Measurements from ENCODE around the gene CATSPERE.
"Not testable (repeated sequence)": the region's sequence is repeated elsewhere in the genome, so short reads cannot be mapped to it uniquely, and the experiment has no call there.

CATSPERE gene

DNA sequence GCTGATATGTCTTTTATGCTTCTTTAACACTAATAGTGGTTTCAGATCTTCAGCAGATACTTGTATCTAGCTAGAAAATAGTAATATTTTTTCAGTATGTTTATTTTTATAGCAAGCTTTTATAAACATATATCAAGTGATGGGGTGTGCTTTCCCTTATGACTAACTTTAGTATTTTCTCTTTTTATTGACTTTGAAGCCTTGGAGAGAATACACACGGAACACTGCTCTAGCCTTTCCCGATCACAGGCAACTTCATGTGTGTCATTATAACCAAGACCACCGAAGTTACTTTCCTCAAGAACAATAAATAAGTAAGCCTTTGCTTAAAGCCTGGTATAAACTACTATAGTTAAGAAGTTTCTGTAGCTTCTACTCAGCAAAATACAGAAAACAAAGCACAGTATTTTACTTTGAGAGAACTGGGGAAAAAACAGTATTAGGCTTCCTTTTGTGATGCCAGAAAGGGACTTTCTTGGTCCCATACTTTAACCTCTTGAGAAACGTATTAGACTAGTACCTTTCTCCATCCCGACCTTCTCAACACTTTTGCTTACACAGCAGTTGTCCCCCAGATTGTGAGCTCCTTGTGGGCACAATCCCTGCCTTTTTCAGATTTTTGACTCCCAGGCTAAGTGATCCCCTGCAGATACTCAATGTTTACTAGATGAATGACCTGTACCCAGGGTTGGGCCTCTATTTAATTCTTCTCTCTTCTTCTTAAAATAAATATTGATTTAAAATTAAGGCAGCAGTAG lies 12.6 kb upstream of the CATSPERE start:
- no peak for DNase-seq (ENCODE audit: low read depth)

DNA sequence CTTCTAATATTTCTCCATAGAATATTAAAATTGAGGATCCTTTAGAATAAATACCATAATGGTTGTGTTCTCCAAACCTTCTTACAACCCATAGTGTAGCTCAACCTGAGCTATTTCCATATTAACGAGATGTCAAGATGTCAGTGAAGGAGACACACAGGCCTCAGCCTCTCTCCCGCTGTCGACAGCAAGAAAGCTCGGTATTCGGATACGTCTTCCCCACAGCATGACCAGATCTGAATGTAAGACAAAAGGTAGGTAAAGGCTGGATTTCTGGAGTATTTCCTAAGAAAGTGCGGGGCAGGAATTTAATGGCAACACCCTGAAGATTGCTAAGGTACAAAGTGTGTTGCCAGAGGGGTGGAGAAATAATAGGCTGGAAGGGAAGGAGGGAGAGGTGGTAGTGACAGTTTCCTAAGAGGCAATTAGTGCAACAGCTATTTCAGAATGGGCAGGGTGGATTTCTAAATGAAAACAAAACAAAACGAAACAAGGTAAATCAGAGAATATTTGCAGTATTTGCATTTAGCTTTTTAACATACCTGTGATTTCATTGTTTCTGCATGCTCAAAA lies 11.1 kb upstream of the CATSPERE start:
- no peak for DNase-seq (ENCODE audit: low read depth)

DNA sequence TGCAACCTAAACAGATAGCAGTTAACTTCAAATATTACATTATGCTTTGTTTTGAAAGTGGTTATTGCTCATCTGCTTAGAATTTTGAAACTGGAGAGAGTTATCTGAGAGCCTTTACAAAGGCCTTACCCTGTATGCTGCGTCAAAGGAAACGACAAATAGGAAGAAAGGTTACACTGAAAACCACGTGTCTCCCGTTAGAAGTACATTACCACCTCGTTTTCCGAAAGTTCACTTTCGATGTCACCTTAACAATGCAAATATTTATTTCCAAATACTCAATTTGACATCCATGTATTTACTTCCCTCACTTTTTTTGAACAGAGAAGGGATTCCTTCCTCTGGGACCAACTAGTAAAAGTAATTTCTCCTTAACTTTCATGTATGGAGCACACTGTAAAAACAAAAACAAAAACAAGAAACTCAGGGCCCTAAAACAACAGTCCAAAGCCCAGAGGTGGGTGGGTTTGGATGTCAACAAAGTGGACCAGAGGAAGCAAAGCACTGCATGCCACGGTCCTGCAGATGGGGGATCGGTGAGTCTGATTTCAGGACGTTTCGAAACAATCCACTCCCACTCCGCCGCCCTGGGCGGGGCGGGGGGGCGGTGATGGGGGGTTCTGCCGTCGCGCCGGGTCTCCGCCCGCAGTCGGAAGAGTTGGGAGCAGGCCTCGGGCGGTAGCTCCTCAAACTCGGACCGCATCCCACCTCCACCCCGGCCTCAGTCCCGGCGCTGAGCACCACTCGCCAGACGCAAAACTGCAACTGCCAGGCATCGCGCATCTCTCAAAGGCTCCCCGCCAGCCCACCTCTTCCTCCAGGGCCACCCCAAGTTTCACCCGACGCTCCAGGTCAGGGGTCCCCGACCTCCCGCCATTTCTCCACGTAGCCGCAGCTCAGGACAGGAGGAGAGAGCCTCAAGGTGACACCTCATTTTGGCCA lies 10.2 kb upstream of the CATSPERE start:
- peak; percentile 51 for DNase-seq (ENCODE audit: low read depth)

DNA sequence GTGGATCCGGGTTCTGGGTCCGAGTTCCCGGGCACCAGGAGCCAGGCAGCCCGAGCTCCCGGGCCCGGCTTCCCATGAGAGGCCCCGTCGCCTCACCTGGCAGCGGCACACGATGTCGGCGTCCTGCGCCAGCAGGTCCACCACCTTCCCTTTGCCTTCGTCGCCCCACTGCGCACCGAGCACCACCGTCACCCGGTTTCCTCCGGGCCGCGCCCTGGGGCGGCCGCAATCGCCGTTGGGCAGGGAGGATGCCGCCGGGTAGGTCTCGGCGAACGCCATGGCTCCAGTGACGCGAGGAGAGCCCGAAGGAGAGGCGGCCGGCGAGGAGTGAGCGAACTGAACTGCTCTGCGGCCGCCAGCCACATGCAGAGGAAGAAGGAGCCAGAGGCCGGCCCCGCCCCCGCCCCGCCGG lies 9.5 kb upstream of the CATSPERE start, which contains the start of gene ADSS2:
ADSS2 (minus strand) TSS at position 371 of the 412 bp plus-strand sequence; CDS start at position 279, 92 bp downstream.
- no peak for DNase-seq (ENCODE audit: low read depth)

DNA sequence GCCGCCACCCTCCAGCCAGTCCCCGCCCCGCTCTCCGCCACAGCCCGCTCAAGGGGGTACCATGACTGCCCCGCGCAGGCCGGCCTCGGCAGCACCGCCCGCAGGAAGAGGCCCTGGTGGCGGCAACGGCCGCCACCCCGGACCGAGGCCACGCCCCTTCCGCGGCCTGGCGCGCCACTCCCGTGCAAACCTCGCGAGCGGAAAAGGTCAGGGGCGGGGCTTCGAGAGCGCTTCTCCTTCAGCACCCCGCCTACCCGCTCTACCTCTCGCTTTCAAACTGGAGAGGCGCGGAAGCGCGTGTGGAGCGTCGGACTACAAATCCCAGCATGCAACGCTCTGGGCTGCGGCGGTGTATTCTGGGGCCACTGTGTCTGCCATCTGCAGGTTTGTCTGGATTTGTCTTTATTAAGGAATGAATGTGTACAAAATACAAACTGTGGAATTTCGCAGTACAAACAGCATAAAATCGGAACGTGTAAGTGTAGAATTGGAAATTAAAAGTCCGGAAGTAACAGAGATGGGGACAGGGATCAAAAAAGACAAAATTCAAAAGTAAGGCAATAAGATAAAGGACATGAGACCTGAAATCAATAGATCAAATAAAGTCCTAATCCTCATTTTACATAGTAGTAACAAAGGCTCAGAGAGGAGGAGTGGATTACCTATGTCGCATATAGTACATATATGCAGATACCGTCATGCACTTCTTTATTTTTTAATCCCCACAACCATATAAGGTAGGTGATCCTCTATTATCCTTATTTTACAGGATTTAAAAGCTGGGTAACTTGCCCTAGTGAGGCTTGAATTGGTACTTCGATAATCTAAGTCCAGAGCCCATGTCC lies 8.9 kb upstream of the CATSPERE start:
- peak; percentile 99 for DNase-seq (ENCODE audit: low read depth)

DNA sequence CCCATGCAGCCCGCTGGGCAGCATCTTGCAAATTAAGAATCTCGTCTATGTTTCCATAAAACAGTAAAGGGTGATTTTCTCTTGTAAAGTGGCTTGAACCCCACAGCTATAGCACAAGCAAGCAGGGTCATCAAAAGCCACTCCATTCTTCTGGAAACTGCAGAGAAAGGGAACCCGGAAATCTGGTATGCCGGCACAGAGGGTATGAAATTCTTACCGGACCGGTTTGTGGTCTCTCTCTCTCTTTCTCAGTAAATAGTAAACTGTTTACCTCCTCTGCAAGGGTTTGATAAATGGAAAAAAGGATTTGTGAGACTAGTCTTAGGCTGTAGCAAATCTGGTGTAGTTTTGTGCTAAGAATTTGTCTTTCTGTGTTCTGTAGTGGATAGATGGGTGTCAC lies 6.7 kb upstream of the CATSPERE start:
- no peak for DNase-seq (ENCODE audit: low read depth)

DNA sequence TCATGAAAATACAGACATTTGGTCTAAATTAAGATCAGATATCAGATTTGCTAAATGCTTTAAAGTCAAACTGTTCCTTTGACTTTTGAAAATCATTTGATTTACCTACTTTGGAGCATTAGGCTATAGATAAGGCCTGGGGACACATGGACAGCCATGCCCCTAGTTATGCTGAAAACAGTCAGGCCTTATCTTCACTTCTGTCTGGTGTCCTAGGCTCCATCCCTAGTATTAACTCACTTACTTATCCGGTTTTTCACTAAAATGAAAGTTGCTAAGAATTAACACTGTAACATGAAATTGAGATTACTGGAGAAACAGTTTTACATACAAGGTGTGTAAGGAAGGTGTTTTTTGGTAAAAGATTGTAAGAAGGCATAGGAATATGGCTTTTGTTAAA lies 4.5 kb upstream of the CATSPERE start:
- DNase-seq (ENCODE audit: low read depth) = no peak

DNA sequence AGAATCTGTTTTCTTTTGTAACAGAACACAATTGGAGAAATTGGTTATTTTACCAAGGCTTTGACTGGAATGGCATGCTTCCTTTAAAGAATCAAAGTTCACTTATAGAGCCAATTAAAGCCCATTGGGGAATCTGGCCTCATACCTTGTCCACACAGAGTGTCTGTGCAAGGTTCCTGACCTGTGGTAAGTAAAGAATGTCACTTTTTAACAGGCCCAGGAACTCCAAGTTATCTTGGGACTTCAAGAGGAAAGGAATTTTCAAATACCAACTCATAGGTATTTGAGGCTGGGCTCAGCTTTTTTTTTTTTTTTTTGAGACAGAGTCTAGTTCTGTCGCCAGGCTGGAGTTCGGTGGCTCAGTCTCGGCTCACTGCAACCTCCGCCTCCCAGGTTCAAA lies 2.3 kb upstream of the CATSPERE start:
- DNase-seq (ENCODE audit: low read depth) = no peak

DNA sequence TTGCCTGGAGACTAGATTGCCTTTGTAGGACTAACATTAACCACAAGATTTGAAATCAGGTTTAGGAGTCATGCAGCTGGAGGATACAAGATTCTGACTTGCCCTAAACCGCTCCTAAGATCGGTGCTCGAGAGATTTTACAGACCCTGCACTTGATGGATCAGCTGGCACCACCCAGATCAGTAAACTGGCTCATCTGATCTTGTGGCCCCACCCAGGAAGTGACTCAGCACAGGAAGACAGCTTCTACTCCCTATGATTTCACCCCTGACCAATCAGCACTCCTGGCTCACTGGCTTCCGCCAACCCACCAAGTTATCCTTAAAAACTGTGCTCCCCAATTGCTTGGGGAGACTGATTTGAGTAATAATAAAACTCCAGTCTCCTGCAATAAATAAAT lies 876 bp upstream of the CATSPERE start:
- DNase-seq (ENCODE audit: low read depth) = no peak

DNA sequence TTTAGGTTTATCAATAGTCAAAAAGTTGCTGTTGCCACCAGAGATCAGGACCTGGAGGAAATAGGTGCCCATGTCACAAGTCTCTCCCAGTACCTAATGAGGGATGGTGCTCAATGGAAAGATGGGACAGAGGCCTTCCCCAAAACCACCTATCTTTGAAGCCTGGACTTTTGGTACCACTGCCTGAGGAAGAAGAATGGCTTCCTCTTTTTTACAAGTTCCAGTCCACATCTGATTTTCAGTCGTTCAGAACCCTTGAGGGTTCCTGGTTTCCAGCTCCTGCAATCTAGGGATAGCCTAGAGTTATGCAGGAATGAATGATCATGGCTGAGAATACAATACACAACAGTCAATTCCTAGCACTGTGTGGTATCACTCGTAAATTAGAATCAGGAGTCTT lies 5.7 kb downstream of the CATSPERE start:
- DNase-seq (ENCODE audit: low read depth) = no peak

DNA sequence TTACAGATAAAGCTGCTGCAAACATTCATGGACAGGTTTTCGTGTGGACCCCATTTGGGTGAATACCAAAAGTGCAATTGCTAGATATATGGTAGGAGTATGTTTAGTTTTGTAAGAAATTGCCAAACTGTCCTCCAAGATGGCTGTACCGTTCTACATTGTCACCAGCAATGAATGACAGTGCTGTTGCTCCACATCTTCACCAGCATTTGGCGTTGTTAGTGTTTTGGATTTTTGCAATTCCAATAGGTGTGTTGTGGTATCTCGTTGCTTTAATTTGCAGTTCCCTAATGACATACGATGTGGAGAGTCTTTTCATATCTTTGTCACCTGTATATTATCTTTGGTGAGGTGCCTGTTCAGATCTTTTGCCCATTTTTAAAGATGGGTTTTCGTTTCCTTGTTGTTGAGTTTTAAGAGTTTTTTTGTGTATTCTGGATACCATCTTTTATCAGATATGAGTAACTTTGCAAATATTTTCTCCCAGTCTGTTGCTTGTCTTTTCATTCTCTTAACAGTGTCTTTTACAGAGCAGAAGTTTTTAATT lies 12.1 kb downstream of the CATSPERE start:
- no peak for DNase-seq (ENCODE audit: low read depth)

DNA sequence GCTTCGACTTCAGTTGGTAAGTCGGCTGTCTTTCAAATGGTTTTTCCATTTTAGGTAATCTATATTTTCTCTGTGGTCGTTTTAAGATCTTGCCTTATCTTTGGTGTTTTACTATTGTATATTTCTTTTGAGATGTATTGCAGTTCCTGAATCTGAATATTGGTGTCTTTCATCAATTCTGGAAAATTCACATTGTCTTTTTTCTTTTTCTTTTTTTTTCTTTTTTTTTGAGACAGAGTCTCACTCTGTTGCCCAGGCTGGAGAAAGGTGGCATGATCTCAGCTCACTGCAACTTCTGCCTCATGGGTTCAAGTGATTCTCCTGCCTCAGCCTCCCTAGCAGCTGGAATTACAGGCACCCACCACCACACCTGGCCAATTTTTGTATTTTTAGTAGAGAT lies 23.9 kb downstream of the CATSPERE start:
- DNase-seq (ENCODE audit: low read depth) = not testable (repeated sequence)

DNA sequence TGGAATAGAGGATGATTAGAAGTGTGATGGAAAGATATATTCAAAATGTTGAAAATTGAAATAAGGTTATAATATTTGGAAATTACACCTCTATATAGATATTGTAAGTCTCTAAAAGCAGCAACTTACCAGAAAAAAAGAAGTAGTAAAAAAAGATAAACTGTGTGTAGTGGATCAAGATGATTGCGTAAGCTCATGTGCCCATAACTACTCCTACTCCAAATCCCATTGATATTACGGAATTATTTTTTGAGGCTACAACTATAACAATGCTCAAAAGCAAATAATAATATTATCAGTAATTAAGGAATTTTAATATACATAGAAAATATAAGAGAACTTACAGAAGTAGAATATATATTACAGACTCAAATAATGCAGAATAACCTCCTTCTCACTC lies 33.6 kb downstream of the CATSPERE start:
- no peak for DNase-seq (ENCODE audit: low read depth)

DNA sequence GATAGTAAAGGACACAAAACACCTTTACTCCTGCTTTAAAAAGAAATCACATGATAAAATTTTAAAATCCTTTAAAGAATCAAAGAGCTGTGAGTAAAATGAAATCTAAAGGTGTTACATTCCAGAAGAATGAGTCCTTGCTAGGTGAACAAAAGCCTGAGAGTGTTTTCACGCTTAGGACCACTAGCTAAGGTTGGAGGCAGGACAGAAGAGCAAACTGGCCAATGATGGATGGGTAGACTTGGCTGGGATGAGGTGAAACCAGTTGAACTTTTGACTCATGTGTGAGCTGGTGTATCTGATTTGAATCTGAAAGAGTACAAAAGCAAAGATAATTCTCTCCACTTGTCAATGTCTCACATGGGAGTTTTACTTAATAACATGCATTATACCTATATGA lies 35.1 kb downstream of the CATSPERE start:
- DNase-seq (ENCODE audit: low read depth) = no peak

DNA sequence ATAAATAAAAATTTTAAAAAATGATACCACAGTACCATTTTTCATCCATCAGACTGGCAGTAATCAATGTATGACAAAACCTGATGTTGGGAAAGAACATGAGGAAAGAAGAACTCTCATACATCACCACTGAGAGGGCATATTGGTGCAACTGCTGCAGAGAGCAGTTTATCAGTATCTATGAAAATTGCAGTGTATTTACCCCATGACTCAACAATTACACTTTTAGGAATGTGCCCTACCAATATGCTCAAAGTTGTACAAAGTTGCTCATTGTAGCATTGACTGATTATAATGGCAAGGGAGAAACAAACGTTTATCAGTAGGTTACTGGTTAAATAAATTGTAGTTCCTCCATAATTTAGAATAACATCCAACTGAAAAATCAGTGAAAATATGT lies 36.7 kb downstream of the CATSPERE start:
- DNase-seq (ENCODE audit: low read depth) = no peak

DNA sequence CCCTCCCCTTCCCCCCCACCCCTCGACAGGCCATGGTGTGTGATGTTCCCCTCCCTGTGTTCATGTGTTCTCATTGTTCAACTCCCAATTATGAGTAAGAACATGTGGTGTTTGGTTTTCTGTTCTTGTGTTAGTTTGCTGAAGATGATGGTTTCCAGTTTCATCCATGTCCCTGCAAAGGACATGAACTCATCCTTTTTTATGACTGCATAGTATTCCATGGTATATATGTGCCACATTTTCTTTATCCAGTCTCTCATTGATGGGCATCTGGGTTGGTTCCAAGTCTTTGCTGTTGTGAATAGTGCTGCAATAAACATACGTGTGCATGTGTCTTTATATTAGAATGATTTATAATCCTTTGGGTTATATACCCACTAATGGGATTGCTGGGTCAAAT lies 38.4 kb downstream of the CATSPERE start:
- not testable (repeated sequence) for DNase-seq (ENCODE audit: low read depth)

DNA sequence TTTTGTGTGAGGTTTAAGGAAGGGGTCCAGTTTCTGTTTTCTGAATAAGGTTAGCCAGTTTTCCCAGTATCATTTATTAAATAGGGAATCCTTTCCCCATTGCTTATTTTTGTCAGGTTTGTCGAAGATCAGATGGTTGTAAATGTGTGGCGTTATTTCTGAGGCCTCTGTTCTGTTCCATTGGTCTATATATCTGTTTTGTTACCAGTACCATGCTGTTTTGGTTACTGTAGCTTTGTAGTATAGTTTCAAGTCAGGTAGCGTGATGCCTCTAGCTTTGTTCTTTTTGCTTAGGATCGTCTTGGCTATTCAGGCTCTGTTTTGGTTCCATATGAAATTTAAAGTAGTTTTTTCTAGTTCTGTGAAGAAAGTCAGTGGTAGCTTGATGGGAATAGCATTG lies 39.4 kb downstream of the CATSPERE start:
- DNase-seq (ENCODE audit: low read depth) = not testable (repeated sequence)

DNA sequence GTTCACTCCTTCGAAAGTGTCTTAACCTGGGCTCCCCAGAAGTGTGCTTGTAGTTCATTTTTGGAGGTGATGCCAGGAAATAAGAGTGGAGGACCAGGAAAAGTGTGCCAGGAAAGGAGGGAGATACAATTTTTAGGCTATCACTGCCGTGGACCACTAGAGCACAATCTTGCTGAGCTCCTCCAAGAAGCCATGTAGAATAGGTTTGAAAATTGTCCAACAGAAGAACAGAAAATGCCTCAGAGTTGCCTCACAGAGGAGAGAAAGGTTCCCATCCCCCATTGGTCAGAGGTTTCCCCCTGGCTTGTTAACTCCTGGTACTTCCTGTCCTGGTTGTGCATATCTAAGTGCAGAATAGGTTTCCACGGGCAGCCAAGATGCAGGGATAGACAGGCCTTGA lies 41.6 kb downstream of the CATSPERE start:
- no peak for DNase-seq (ENCODE audit: low read depth)

DNA sequence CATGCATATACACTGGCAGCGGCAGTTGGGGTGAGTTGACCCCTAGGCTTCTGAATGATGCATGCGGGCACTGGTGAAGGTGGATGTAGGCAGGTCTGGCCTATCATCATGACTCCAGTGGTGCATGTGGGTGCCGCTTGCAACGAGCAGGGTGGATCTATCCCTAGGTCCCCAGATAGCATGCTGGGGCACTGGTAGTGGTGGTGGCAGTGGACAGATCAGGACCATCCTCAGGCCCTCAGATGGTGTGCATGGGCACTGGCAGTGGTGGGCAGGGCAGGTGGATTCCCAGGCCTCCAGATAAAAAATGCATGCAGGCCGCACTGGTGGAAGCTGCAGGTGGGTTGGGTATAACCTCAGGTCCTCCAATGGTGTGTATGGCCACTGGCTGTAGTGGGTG lies 52.4 kb downstream of the CATSPERE start:
- no peak for DNase-seq (ENCODE audit: low read depth)

DNA sequence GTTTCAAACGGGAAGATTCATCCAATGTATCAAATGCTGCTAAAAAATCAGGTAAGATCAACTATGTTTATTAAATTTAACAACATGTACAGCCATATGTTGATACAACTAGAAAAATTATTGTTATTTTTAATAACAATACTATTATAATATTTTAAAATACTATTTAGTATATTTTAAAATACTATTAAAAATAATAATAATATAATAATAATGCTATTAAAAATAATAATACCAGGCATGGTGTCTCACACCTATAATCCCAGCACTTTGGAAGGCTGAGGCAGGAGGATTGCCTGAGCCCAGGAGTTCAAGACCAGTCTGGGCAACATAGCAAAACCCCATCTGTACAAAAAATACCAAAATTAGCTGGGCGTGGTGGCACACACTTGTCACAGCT lies 54.6 kb downstream of the CATSPERE start:
- DNase-seq (ENCODE audit: low read depth) = no peak

DNA sequence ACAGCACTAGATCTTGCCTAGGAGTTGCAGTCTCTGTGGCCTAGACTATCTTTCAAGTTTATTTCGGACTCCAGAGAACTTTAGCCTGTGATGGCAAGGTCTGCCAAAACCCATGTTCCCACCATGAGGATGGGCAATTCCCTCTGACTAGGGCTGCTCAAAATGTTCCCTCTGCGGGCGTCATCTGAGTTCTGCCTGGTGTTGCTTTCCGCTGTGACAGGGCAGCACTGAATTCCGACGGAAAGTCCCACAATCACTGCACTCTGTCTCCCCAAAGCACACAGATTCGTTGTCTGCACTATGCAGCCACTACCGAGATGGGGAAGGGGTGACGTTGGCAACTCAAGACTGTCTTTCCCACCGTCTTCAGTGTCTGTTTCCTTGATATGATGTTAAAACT lies 75.2 kb downstream of the CATSPERE start:
- no peak for DNase-seq (ENCODE audit: low read depth)

DNA sequence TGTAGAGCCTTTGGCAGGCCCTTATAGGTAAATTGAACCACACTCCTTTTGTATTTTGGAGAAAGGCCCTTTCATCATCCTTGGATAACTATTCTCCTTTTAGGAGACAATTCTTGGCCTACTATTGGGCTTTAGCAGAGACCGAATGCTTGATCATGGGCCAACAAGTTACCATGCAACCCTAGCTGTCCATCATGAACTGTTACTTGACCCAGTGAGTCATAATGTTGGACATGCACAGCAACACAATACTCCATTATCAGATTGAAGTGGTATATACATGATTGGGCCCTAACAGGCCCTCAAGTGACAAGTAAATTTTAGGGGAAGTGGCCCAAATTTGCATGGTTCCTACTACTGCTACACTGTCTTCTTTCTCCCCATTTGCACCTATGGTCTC lies 84.4 kb downstream of the CATSPERE start:
- DNase-seq (ENCODE audit: low read depth) = no peak
